Activated naive CD8-positive, alpha-beta T cell treated with anti-CD3 and anti-CD28 coated beads, Interleukin-2, amount 50 U/mL, for 16 hours (primary cell): ENCODE data around the gene FAM184B.
"Not testable (repeated sequence)": the region's sequence is repeated elsewhere in the genome, so short reads cannot be mapped to it uniquely, and the experiment has no call there.

ENCODE experiments used
- DNase-seq: peaks from one replicate; pipeline ENCODE4 v3.0.0-alpha.2; 2020; ENCODE audit warnings: low read depth, low spot score

The FAM184B gene

GRCh38 chr4:17718471-17718870 lies 63.0 kb downstream of the FAM184B start:
- DNase-seq: no peak

- no peak for DNase-seq
These were observed 64.1 kb downstream of the FAM184B start for GRCh38 chr4:17717301-17717700.

DNA sequence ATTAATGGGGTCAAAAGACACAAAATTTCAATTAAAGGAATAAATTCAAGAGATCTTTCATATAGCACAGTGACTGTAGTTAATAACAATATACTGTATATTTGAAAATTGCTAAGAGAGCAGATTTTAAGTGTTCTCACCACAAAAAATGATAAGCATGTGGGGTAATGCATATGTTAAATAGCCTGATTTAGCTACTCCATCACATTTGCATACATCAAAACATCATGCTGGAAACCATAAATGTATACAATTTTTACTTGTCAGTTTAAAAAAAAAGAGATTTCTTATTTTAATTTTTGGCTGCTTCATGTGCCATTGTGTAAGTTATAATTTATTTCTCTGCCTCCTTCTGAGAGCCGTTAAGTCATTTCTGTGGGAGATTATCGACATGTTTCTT lies 65.9 kb downstream of the FAM184B start:
- DNase-seq: no peak

DNA sequence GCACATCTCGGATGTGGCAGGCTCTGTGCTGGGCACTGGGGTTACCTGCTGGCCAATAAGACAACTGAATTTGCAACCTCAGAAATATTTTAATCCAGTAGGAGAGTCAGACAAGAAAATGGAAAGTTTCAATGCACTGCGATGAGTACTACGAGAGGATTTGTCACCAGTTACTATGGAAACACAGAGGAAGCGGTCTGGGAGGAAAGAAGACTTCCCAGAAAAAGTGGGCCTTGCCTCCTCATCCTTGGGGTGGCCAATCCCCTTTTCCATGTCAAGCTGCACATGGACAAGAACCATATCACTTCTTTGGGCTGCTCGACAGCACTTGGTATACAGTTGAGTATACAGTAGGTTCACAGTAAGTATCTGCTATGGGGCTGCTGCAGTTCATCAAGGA lies 67.6 kb downstream of the FAM184B start:
- DNase-seq: no peak

DNA sequence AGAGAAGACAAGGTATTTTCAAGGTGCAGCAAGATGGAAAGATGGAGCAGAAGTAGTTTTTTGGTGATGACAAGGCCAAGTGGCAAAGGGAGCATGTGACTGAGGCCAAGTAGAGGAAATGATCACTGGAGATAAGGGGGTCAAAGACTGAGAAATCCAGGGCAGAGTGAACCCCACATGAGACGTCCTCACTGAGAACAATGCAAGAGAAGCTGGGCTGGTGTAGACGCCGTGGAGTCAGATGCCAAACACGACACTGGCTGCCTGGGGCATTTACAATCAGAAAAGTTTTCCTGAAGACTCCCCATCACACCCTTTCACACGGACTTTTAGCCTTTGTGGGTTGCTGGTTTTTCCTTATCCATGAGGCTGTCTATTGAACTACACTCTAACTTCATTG lies 69.3 kb downstream of the FAM184B start:
- DNase-seq: no peak

DNA sequence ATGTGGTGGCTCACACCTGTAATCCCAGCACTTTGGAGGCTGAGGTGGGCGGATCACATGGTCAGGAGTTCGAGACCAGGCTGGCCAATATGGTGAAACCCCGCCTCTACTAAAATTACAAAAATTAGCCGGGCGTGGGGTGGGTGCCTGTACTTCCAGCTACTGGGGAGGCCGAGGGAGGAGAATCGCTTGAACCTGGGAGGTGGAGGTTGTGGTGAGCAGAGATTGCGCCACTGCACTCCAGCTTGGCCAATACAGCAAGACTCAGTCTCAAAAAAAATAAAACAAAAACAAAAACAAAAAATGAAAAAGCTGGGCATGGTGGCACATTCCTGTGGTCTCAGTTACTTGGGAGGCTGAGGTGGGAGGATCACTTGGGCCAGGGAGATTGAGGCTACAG lies 70.2 kb downstream of the FAM184B start:
- not testable (repeated sequence) for DNase-seq

DNA sequence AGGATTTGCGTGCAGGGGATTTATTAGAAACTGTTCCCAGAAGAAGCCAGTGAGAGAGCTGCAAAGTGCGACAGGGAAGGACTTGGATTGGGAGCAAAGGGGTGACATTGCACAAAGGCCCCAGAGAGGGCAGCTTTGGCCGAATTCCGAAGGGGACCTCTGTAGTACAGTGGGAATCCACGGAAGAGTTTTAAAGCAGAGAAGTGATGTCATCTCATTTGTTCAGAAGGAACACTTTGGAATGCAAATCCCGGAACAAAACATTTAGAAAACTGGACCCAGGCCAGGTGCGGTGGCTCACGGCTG lies 71.7 kb downstream of the FAM184B start:
- no peak for DNase-seq

DNA sequence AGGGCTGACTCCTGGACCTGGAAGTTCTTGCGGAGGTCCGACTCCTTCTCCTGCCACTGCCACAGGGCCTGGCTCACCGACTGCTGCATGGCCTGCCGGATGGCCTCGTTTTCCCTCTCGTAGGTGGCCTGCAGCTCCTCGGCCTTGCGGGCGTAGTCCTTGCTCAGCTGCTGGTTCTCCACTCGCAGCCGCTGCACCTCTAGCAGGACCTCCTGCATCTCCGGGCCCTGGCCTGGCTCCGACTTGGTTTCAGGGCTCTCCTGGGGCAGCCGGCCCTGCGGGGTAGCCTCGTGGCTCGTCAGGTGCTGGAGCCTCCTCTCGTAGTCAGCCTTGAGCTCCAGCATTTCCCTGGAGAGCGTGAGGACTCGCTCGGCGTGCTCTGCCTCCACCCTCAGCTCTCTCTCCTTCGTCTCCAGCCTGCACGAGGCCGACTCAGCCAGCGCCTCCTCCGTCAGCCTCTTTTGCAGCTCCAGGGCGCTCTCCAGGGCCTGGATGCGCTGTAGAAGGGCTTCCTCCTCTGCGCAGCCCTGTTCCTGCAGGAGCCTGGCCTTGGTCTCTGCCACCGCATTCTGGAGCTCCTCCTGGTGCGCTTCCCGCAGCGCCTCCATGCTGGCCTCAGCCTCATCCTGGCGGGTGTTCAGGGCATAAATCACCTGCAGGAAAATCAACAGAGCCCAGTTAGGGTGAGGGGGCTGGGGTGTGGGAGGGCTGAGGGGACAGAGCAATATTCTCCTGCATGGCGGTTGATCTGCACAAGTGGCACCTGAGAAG lies 72.2 kb downstream of the FAM184B start:
- no peak for DNase-seq

- no peak for DNase-seq
These were observed 73.8 kb downstream of the FAM184B start for GRCh38 chr4:17707671-17708070.

DNA sequence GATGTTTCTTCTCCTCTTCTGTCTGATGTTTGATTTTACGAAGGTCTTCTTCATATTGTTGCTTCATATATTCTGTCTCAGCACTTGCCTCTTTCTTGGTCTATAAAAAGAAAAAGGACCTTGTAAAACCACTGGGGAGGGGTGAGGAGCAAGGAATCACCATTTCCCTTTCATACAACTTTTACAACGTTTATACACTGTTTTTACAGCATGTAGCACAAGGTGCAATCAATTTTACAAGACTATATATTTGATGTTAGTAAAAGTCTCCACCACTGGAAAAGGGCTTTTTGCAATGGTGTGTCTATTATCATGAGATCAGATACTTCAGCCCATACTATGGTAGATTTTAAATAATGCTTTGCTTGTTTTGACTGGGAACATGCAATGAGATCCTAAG lies 76.3 kb downstream of the FAM184B start:
- no peak for DNase-seq

DNA sequence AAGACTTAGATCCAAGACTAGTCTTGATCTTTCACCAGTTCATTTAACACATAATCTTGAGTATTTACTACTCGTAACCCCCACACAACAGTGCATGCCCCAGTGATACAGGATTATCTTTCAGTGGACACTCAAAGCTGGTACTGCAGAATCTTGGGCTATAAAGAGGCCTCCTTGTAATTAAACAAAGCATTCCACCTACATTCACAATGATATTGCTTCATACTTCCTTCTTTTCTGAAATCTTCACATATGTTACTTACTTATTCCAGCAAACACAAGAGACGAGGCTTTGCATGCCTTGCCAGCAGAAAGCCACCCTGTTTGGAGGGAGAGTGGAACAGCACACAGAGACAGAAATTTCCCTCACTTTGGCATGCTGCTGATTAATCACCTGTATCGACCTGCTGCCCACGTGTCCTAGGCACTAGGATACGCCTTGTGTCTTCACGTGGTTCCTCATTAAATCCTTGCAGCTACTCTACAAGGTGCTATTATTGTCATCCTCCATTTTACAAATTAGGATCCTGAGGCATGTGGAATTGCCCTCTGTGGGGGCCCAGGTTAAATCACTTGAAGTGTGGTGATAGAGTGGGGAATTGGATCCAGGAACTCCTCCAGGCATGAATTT lies 77.3 kb downstream of the FAM184B start:
- no peak for DNase-seq

DNA sequence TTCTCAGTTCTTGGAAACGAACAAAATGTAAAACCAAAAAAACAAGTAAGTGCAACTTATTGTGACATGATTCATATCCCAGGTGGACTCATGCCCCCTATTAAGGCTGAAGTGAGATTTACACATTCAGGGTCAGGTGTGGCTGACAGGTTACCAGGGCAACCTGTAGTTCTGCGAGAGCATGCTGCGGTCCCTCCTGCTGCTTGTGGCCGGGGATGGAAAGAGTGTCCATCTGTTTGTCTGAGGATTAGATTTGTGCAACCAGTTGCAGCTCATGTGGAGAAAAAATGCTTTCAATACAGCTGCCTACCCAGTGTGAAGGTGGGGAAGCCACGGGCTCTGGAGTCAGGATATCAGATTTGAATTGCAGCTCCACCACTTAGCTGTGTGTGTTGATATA lies 78.8 kb downstream of the FAM184B start:
- no peak for DNase-seq

- no peak for DNase-seq
These were observed 79.5 kb downstream of the FAM184B start for GRCh38 chr4:17701882-17702281.

DNA sequence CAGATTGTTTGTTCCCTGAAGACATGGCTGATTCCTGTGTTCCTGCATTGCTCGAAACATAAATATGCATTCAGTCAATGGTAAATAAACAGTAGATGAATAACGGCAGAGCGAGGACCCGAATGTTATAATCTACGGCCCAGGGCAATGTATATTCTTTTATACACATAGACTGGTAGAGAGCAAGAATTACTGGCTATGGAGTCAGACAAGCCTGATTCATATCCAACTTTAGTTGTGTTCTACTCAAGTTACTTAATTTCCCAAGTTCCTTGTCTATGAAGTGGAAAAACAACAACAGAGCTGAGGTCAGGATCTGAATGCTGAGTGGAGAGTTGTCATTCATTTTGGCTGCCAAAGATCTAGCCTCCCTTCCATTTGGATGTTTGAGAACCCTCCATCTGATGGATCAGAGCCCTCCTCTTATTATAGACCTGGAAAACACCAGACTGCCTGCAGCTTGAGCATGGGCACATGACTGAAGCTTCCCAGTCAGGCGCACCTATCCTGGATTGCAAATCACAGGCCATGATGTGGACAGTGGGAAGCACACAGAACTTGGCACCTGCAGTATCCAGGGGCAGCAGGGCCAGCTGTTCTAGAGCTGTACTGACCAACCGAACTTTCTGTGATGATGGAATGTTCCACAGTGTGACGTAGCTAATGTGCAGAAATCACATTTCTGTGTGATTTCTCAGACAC lies 80.1 kb downstream of the FAM184B start:
- no peak for DNase-seq

DNA sequence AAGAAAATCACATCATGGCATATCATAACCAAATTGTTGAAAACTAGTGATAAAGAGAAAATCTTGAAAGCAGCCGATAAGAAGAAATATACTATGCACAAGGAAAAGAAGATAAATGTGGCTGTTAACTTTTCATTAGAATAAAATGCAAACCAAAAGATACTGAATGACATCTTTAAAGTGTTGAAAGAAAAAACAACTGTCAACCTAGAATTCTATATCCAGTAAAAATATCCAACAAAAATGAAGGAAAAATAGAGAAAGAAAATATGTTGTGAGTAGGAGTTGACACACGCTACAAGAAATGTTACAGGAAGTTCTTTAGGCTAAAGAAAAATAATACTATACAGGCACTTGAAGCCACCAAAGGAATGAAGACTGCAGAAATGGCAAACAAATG lies 82.0 kb downstream of the FAM184B start:
- no peak for DNase-seq

DNA sequence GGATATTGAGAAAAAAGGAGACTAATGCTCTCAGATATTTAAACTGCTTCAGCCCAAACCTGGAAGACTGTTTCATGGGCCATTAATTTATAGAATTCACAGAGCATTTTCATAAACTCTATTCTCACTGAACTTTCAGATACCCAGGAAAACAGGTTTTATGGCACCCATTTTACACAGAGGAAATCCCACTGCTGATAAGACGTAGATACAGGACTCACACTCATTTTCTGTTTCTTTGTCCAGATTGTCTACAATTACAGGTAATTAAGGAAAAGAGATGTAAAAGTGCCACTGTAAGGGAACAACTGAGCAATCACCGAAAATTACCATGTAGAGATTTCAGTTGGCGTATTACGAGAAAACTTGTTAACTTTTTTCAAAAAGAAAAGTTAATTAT lies 83.3 kb downstream of the FAM184B start:
- no peak for DNase-seq

- DNase-seq: no peak
These were observed 86.1 kb downstream of the FAM184B start for GRCh38 chr4:17695341-17695740.

GRCh38 chr4:17694552-17694951 lies 86.9 kb downstream of the FAM184B start:
- no peak for DNase-seq

- no peak for DNase-seq
These were observed 90.5 kb downstream of the FAM184B start for GRCh38 chr4:17690898-17691297.

GRCh38 chr4:17690135-17690534 lies 91.3 kb downstream of the FAM184B start:
- DNase-seq: no peak

GRCh38 chr4:17688011-17688441 lies 93.4 kb downstream of the FAM184B start:
- DNase-seq: no peak

DNA sequence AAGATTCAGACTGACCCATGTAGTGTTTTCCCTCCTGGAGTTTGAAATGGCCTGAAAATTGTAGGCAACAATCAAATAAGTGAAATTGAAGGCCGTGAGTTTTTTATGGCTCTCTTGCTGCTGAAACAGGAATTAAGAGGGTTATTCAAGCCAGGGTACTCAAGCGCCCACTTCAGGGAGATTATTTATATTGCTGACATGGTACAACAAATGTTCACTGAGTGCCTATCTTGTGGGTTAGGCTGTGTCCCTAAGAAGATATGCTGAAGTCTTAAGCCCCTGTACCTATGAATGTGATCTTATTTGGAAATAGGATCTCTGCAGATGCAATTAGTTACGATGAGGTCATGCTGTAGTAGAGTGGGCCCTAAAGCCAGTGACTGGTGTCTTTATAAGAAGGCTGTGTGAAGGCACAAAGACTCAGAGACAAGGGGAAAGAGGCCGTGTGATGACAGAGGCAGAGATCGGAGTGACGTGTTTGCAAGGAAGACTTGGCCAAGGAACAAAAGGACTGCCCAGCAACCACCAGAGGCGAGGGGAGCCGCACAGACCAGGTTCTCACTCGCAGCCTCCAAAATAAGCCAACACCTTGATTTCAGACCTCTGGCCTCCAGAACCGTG lies 94.1 kb downstream of the FAM184B start:
- no peak for DNase-seq

- DNase-seq: not testable (repeated sequence)
These were observed 96.8 kb downstream of the FAM184B start for GRCh38 chr4:17684648-17685047.
